GM19455 (cell line): ENCODE results near the gene TRIM29.

Experiments used
- ATAC-seq: cut with Tn5 transposase; IDR thresholded peaks from one replicate; pipeline ENCODE4 v1.9.1; 2021; ENCODE audit not compliant: unreplicated experiment

TRIM29 gene

DNA sequence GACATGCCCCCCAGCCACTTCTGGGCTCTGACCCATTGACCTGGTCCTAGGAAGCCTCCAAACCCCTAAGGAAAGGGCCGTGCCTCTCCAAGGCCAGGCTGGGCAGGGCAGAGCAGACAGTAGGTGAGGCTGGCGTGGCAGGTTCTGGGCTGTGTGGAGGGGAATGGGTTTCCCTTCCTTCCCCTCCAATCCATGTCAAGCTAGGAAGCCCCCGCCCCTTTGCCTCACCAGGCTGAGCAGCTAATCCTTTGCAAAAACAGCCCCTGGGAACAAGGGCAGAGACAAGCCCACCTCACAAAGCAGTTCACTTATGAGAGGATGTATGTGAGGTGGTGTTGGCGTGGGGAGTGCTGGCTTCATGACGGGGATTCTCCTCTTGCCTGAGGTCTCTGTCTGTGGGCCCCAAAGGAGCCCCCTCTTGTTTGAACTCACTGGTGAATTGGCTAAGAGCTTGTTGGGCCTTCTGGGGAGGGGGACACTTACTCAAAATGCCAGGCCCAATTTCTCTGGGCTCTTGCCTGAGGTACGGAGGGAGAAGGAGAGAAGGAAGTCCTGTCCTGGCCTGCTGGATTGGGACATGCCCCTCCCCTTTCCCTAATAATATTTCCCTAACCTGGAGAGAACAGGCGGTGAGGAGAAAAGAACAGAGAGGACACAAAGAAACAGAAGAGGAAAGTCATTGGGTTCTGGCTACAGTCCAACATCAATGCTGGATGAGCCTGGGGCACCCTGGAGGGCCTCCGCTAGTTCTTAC, 1.6 kb upstream of the TRIM29 start:
- ATAC-seq = no peak

DNA sequence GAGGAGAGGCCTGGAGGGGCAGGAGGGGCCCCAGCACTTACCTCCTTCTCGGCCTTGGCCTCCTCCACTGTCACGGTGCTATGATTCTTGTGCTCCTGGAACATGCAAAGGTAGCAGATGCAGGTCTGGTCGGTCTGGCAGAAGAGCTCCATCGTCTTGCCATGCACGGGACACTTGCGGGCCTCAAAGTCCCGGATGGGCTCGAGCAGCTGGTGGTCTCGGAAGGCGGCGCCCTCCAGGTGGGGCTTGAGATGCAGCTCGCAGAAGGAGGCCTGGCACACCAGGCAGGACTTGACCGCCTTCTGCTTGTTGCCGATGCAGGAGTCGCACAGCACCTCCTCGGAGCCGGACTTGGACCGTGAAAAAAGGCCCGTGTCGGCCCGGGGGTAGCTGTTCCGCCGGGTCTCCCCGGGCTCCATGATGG, 714 bp downstream of the TRIM29 start:
- no peak for ATAC-seq

- ATAC-seq = no peak
Observed at GRCh38 chr11:120136356-120136755, 1.6 kb downstream of the TRIM29 start.

DNA sequence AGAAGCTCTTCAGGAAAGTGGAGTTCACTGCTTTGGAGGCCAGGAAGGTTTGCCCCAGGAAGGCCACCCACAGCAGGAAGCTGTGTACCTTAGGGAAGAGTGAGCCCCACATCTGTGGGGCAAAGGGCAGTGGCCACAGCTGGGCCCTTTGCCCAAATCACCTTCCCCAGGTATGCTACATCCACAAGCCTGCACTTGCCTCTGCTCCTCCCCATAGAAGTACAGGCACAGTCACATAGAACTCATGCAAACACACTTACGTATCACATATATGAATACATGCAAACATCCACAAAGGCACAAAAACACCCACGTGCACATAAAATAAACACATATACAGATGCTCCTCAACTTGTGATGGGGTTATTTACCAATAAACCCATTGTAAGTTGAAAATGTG, 2.1 kb downstream of the TRIM29 start:
- ATAC-seq = no peak

DNA sequence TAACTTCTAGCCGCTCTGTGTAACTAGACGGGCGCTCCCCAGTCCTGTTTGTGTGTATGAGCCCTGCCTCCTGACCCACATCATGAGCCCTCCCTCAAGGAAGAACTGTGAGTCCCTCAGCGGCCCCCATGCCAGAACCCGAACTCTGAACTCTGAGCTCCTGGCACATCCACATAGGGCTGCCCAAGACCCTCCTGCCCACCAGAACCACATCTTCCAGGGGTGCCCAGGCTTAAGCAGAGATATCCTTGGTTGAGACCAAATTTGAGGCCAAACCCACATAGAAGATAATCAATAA, 3.0 kb downstream of the TRIM29 start:
- ATAC-seq = no peak

DNA sequence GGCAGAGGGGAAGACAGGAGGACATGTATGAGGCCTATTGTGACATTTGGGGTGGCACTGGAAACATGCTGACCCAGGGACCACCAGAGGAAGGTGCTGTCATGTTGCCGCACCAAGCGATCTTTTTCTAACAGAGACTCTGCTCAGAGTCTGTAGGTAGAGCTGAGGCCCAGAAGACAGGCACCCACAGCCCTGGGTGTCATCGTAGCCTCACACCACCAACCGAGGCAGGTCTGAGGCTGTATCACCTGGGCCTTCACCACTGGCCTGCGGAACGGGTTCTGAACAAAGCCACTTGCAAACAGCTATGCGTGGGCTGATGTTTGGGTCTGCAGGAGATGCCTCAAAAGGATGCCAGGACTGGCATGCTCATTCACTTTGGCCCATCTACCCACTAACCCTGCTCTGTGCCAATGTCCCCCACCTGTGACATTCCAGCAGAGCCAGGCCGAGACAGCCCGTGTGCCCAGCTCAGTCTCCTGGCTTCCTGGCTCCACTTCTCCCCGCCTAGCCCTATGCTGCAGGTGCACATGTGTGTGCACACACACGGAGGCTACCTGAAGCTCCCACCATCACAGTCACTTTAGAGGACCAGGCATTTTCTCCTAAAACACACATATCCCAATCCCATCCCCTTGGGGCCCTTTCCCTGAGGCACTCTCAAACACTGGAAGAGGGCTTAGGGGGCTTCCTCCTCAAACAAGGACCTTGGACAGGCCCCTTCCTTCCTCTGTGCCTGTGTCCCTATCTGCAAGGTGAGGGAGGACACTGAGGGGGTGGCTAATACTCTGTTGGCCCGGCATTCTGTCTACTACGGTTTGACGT, 3.6 kb downstream of the TRIM29 start:
- ATAC-seq = no peak

GRCh38 chr11:120133216-120134105, 4.5 kb downstream of the TRIM29 start:
- ATAC-seq = no peak

GRCh38 chr11:120132645-120133185, 5.2 kb downstream of the TRIM29 start:
- no peak for ATAC-seq

DNA sequence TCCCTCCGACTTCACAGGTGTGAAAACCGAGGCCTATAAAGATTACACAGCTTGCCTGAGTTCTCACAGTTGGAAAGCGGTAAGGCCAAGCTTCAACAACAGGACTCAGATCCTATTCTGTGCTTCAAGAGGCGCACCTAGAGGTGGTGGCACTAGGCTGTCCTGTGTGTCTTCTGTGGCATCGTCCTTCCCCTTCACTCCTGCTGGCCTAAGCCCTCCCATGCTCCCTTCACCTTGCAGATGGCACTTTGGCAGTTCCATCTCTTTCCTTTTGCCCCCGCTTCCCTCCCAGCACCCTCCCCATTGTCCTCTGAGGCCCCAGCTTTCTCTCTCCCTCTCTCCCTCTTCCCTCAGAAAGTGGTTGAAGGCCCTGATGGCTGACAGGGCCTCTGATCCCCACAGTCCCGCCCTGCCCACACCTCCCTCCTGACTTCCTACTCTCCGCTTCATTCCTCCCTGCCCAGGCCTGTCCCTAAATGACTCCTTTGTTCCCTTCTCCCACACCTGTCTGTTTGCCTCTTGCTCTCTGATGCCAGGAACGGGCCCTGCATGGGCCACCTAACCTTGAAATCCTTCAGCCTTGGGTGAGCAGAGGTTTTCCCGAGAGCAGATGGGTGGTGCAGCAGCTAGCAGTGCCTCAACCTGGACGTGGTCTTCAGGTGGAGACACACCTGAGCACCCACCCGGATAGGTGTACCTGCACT, 5.8 kb downstream of the TRIM29 start:
- no peak for ATAC-seq

DNA sequence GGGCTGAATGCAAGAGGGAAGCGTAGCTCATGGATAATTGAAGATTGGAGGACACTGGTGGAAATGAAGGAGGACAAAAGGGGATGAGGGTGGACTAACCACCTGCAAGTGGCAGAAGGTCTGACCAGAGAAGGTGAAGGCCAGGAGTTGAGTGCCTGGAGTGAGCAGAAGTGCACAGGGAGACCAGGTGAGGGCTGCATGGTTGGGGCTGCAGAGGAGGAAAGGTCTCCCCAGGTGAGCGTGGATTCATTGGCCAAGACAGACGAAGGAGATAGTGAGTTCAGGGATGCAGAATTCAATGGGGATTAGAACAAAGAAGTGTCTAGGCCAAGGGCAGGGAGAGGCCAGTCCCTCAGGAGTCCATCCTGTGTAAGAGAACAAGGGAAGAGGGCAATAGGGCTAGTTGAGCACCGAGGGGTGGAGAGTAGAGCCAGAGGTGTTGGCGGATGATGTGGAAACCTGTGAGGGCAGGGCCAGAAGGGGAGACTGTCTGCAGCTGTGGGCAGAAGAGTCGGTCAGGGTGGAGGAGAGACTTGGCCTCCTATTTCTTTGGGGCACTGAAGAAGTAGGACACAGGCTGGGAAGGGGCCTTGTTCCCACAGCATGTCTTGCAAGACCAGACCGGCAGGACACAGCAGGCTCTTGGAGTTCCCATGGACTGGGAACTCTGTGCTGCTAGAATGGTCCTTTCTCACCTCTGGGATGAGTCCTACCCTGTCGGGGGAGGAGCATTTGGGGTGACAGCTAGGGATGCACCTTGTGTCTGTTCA, 6.7 kb downstream of the TRIM29 start:
- no peak for ATAC-seq

DNA sequence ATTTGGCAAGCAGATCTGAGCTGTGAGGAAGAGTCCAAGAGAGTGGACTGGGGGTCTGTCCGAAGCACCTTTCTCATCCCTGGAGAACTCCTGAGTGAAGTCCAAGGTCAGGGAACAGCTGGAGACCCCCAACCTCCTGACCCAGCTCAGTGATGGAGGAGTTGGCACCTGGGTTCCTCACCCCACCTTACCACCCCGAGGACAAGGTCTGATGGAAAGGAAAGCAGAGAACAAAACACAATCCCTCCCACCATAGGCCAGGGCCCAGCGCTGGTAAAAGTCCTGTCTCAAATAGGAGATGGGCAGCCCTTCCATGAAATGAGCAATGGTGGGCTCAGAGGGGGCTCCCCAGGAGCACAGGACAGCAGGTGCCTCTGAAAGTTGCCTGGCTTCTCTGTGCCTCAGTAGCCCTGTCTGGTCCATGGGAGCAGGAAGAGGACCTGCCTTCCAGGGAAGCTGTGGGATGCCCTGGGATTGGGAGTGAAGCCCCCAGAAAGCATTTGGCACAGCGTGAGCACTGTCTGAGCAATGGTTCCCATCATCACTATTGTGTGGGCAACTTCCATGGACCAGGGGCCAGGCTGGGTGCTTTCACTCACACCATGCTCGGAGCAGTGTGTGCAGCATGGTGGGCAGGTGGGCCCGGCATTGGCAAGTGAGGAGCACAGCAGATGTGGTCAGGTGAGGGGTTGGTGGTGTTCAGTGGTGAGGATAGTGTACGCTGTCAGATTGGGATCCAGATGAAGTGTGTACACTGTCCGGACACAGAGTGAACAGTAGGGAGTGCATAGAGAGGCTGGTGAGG, 7.5 kb downstream of the TRIM29 start:
- no peak for ATAC-seq

DNA sequence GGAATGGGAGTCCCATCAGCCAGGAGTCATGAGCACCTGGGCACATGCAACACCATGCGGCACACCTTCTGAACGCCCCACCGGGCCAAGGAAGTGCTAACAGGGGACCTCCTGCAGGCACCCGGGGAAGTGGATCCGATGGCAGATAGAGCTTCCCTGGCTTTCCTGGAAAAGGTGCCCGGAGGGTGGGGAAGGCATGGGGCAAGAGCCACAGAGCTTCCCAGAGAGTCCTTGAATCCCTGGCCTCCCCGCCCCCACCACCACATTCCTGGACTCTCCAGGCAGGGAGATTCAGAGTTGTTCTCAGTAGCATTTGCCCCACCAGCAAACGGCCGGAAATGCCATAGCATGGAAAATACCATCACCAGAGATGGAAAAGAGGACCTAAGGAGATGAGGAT, 8.3 kb downstream of the TRIM29 start:
- no peak for ATAC-seq

DNA sequence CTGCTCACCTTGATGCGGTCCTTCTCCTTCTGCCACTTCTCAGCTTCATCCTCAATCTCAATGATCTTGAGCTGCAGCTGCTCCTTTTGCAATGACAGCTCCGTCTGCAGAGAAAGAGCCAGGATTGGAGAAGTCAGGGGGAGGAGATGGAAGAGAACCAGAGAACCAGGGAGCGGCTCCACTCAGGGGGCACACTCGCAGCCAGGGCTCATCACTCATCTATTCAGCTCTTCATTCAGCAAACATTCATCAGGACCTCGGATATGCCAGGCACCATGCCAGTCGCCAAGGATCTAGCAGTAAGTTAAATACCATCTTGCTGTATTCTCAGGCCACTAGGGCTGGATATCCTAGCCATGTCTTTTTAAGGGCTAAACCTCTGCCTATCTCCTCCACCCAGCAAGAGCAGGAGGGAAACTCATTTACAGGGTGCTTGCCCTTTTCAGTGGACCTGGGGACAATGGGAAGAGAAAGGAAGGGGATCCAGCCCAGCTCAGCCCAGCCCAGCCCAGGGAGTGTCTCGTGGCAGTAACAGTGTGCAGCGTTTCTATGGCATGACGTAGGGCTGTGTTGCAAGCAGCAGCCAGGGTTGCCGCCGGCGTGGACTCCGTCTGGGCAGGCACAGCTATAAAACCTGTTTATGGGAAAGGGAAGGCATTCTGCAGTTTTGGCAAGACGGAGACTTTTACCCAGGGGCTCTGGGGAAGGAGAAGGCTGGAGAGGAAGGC, 9.4 kb downstream of the TRIM29 start:
- no peak for ATAC-seq

- no peak for ATAC-seq
Observed at GRCh38 chr11:120127236-120127635, 10.7 kb downstream of the TRIM29 start.

DNA sequence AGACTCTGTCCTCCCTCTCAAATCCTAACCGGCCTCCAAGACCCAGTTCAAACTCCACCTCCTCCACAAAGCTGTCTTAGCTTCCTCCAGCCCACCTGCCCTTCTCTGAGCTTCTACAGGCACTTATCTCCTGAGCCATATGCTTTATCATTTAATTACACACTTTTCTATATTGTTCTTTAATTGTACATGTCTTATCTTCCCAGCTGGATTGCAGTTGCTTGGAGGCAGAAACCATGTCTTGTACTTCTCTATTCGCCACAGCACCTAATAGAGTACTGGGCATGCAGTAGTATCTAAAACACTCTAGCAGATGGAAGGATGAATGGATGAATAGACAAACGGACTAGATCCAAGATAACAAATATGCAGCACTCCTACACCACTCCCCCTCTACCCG, 11.3 kb downstream of the TRIM29 start:
- no peak for ATAC-seq

DNA sequence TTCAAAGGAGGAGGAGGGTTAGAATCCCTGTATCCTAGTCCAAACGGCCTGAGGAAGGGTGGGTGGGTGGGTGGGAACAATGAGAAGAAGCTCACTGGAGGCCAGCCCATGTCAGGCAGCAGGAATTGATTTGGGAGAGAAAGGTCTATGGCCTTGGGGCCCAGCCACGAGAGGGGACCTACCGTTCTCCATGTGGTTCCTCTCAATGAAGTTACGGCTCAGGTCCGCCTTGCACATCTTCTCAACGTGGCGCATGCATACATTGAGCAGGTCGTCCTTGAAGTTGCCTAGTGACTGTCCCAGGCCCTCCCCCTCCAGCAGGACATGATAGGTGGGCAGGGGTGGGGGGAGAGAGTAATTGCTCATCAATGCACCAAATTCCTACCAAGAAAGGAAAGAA, 12.4 kb downstream of the TRIM29 start:
- ATAC-seq = no peak

- ATAC-seq = no peak
Observed at GRCh38 chr11:120125024-120125423, 12.9 kb downstream of the TRIM29 start.

- ATAC-seq = no peak
Observed at GRCh38 chr11:120124355-120124754, 13.6 kb downstream of the TRIM29 start.
